Brain microvascular endothelial cell (primary cell): ENCODE data around the gene SKA3.

Source experiments
- DNase-seq: peaks from one replicate; pipeline ENCODE4 v3.0.0-alpha.2; 2020
- H3K27ac ChIP-seq: fragments of 250-450 bp; sonication (Bioruptor Pico); 2 replicates; pipeline ENCODE4 v1.5.1; 2020; ENCODE audit warnings: mild to moderate bottlenecking, moderate library complexity
- H3K27me3 ChIP-seq: fragments of 250-450 bp; sonication (Bioruptor Pico); replicated peaks from 2 replicates; pipeline ENCODE4 v1.5.1; 2020; ENCODE audit warnings: mild to moderate bottlenecking
- H3K36me3 ChIP-seq: fragments of 250-450 bp; sonication (Bioruptor Pico); replicated peaks from 2 replicates; pipeline ENCODE4 v1.5.1; 2020; ENCODE audit warnings: mild to moderate bottlenecking
- H3K4me3 ChIP-seq: 2 replicates; pipeline ENCODE4 v1.5.1; 2011; ENCODE audit warnings: low read depth, mild to moderate bottlenecking, control low read depth, low read length, moderate library complexity
- in situ Hi-C: cut with HindIII; loops from 2 replicates; pipeline ENCODE4 v1.10.0; 2017; ENCODE audit warnings: low sequenced_read_pairs, low pct_ligation_motif_present
- TF ChIP-seq, protein P1 (sequence below): IDR thresholded peaks from 2 replicates; pipeline ENCODE4 v1.5.1; 2011; ENCODE audit warnings: low read depth, mild to moderate bottlenecking, moderate library complexity, low read length, control low read depth, inconsistent platforms; ENCODE audit errors: missing control alignments

SKA3 gene

DNA sequence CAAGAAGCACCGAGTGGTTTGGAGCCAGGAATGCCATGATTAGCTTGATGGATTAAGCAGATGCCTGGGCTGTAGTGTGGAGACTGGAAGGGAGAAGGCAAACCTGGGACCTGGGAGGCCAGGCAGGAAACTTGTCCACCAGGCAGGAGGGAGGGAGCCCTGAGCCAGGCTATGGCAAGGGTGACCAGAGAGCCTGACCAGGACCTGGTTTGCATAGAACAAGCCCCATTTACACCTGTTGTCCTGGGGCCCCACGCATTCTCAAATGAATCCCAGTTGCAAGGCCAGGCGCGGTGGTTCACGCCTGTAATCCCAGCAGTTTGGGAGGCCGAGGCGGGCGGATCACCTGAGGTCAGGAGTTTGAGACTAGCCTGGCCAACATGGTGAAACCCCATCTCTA is 64.8 kb downstream of the SKA3 start:
- Histone ChIP-seq H3K27me3 (no peaks in the 10 kb centered on the region), H3K36me3 (no peaks in the 10 kb centered on the region), H3K27ac (no peak overlapping the region), H3K4me3 (no peak overlapping the region)
- no peak for DNase-seq
- in situ Hi-C loops, result no loop called here
- TF ChIP-seq, protein P1, sequence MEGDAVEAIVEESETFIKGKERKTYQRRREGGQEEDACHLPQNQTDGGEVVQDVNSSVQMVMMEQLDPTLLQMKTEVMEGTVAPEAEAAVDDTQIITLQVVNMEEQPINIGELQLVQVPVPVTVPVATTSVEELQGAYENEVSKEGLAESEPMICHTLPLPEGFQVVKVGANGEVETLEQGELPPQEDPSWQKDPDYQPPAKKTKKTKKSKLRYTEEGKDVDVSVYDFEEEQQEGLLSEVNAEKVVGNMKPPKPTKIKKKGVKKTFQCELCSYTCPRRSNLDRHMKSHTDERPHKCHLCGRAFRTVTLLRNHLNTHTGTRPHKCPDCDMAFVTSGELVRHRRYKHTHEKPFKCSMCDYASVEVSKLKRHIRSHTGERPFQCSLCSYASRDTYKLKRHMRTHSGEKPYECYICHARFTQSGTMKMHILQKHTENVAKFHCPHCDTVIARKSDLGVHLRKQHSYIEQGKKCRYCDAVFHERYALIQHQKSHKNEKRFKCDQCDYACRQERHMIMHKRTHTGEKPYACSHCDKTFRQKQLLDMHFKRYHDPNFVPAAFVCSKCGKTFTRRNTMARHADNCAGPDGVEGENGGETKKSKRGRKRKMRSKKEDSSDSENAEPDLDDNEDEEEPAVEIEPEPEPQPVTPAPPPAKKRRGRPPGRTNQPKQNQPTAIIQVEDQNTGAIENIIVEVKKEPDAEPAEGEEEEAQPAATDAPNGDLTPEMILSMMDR, result no peak

DNA sequence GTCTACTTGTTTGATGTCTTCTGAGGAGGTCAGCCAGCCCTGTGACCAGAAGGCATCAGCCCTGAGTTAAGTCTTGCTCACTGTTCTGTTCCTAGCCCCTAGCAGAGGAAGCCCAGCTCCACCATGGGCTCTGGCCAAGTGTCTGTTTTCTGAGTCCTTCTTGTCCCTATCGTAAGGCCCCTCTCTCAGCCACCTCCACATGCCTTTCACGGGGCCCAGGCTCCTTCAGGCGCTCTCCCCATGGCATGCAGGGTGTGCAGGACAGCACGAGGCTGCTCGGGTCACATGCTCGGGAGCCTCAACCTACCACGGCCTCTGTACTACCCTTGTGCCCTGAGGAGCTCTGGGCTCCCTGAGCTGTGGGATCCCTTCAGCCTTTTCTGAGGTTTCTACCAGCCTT is 67.2 kb downstream of the SKA3 start:
- Histone ChIP-seq H3K36me3 (no peaks in the 10 kb centered on the region), H3K27me3 (no peaks in the 10 kb centered on the region), H3K27ac (no peak overlapping the region), H3K4me3 (no peak overlapping the region)
- in situ Hi-C loops, result no loop called here
- DNase-seq, result no peak
- TF ChIP-seq, protein P1, result no peak

DNA sequence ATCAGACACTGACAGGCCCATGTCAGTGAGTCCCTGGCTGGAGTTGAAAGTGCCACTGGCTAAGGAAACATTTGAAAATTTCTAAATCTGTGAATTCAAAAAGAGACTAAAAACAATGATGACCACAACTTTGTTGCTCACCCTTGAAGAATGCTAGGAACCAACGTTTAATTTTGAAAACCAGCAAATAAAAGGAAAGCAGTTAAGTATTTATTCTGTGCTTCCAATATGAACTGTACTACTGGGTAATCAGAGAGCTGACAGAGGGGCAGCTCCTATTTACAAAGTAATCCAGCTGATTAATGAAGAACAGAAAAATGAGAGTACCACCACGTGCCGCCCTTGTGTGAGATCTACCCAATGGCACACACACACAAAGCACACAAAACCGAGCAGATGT is 70.3 kb downstream of the SKA3 start:
- H3K4me3 ChIP-seq, result no peak overlapping the region
- H3K36me3 ChIP-seq, result no peaks in the 10 kb centered on the region
- TF ChIP-seq, protein P1, result no peak
- H3K27ac ChIP-seq, result peak overlapping the region; percentile 32
- in situ Hi-C loops, result no loop called here
- peak; percentile 20 for DNase-seq
- no peaks in the 10 kb centered on the region for H3K27me3 ChIP-seq

DNA sequence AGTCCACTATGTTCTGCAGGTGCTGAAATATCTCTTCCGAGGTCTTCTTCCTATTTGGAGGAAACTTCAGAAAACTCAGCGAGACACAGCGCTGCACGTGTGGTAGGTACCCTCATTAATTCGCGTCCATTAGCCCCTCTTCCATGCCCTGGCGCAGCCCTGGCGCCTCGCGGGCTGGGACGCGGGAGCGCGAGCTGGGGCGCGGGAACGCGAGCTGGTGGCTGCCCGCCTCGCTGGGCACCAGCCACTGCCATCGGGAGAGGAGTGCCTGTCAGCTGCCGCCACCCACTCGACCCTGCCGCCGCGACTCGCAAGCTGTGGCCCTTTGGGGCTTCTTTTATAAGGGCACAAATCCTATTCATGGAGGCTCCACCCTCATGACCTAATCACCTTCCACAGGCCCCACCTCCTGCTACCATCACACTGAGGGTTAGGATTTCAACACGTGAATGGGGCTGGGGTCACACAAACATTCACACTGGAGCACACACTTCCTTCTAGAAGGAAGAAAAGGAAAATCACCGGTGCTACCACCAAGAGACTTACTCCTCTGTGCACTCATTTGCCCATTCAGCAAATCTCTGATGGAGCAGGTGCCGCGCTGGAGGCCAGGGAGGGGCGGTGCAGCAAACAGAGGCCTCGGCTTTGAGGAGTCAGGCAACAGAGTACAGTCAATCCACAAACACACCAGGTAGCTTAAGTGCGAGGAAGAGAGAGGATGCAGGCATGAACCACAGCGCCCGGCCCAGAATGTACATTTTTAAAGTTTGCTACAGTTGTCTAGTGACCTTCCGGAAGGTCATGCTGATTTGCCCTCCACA is 71.9 kb downstream of the SKA3 start:
- no peak for DNase-seq
- TF ChIP-seq, protein P1, result no peak
- no peak overlapping the region for H3K27ac ChIP-seq
- no peaks in the 10 kb centered on the region for H3K27me3 ChIP-seq
- no peaks in the 10 kb centered on the region for H3K36me3 ChIP-seq
- no peak overlapping the region for H3K4me3 ChIP-seq
- in situ Hi-C loops, result no loop called here
